Epidermal melanocyte (primary cell): ENCODE results near the gene MAN1A1.

Source experiments
- DNase-seq: peaks from one replicate; pipeline ENCODE4 v3.0.0; 2011; ENCODE audit warnings: low spot score; ENCODE audit not compliant: insufficient read length

The MAN1A1 gene

GRCh38 chr6:119326291-119327005 lies 23.1 kb downstream of the MAN1A1 start:
- no peak for DNase-seq

DNA sequence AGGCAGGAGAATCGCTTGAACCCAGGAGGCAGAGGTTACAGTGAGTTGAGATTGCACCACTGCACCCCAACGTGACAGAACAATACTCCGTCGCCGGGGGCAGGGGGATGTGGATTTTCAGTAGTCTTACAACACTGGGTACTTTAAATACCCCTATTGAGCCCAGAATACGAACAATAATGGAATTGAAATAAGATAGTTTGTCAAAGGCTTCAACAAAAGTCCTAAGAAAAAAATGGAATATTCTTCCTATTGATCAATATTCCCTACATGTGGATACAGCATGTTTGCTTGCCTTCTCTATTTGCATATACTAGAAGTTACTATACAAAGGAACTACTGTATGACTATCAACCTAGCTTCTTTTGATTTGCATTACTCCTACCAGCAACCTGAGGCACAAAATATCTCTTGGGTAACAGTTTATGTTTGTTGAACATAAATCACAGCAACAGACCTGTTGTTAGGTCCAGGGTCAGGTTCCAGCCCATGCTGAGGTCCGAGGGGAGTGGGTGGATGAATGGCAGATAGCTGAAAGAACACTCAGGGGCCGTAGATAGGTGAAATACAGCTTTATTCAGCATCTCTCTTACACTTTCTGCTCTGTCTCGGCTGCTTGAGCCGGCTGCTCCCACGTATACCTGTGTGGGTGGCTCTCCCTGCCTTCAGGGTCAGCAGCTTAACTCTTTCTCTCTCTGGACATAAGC lies 23.8 kb downstream of the MAN1A1 start:
- DNase-seq = no peak

GRCh38 chr6:119324718-119325117 lies 24.8 kb downstream of the MAN1A1 start:
- no peak for DNase-seq

GRCh38 chr6:119323931-119324330 lies 25.6 kb downstream of the MAN1A1 start:
- no peak for DNase-seq

DNA sequence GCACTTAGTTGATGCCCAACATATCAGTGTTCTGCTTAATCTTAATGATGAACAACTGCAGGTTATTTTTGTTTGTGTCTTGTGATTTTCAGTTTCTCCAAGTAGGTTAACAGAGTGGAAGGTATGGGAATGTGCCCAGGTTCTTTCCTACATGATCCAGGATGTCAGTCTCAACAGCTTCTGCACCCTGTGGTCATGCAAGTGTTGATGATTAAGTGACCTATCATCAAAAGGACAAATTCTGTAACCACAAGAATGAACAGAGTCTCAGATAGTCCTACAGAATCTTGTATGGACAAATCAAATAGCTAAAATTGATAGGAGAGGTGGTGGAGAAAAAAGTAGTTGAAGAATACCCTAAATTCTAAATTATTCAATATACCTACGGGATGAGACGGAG lies 26.1 kb downstream of the MAN1A1 start:
- no peak for DNase-seq

- DNase-seq = no peak
Observed at GRCh38 chr6:119322715-119323350, 26.7 kb downstream of the MAN1A1 start.

DNA sequence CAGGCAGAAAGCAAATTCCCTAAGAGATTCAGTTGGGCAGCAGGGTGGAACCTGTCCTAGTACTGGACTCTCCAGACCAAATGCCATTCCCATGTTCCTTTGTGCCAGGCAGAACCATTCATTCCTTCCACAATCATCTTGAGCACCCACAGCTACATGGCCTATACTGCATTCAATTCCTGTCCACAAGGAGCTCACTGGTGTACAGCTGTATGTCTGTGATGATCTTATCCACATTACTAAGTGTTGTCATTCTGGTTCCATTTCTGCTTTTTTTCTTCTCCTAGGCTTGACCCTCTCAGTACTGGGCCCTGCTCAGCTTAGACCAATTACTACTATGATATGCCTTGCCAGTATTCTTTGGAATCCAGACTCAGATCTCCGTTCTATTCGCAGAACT lies 27.5 kb downstream of the MAN1A1 start:
- no peak for DNase-seq

DNA sequence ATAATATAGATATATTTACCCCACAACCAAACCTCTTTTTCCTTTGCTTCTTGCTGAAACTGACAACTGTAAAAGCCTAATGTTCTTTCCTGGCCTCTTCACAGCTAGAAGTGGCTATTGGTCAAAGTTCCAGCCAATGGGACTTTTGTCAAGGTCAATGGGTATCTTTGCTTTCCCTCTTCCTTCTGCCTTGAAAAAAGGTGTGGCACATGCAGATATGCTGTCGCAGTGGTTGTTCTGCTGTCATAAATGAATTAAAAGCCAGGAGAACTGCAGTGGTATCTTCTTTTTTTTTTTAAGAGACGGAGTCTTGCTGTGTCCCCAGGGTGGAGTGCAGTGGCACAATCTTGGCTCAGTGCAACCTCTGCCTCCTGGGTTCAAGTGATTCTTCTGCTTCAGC lies 29.9 kb downstream of the MAN1A1 start:
- DNase-seq = no peak

GRCh38 chr6:119318730-119319129 lies 30.8 kb downstream of the MAN1A1 start:
- DNase-seq = no peak

GRCh38 chr6:119318176-119318575 lies 31.4 kb downstream of the MAN1A1 start:
- DNase-seq = no peak

DNA sequence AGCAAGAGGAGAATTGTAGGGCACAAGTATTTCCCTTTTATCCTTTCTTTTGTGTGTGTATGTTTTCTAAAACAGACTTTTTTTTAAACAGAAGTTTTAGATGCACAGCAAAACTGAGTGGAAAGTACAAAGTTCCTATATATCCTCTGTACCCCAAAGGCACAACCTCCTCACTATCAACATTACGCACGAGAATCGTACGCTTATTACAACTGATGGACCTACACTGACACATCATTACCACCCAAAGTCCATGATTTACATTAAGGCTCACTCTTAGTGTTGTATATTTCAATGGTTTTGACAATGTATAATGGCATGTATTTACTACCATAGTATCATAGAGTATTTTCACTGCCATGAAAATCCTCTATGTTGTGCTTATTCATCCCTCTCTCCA lies 32.6 kb downstream of the MAN1A1 start:
- no peak for DNase-seq

DNA sequence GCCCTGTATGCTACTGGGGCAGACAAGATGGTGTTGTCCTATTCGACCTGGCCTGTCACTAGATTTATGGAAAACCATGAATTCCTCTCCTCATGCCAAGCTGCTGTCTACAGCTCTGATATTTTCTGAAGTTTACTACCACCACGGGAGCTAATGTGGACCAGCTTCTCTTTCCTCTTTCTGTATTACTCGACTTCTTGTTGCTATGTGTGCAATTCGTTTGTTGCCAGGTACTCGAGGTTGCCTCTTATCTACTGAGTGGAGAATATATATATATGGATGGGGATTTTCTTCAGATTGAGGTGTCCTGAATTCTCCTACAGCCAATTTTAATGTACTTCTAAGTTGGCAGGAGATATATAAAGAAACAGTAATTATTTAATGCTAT lies 34.7 kb downstream of the MAN1A1 start:
- no peak for DNase-seq

GRCh38 chr6:119313937-119314884 lies 35.4 kb downstream of the MAN1A1 start:
- no peak for DNase-seq

DNA sequence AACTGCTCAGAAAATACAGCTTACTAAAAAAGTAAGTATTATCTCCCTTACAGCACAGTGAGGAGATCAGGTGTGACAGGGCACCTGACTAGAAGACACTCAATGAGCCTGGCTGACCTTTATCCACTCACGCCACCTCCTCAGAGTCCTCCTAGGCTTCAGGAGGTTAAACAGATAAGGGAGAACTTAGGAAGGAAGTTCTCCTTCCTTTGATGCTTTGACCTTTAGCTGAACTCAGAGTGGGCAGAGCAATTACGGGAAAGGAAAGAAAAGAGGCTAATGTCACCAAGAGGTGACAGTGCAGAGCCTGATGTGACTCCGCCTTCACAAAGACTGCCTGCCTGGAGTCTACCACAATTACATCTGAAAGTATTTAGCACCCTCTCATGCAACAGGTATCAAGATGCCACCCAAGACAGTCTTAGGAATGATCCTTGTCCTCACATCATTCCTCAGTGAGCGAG lies 36.7 kb downstream of the MAN1A1 start:
- DNase-seq = no peak

GRCh38 chr6:119312441-119312840 lies 37.1 kb downstream of the MAN1A1 start:
- DNase-seq = no peak

DNA sequence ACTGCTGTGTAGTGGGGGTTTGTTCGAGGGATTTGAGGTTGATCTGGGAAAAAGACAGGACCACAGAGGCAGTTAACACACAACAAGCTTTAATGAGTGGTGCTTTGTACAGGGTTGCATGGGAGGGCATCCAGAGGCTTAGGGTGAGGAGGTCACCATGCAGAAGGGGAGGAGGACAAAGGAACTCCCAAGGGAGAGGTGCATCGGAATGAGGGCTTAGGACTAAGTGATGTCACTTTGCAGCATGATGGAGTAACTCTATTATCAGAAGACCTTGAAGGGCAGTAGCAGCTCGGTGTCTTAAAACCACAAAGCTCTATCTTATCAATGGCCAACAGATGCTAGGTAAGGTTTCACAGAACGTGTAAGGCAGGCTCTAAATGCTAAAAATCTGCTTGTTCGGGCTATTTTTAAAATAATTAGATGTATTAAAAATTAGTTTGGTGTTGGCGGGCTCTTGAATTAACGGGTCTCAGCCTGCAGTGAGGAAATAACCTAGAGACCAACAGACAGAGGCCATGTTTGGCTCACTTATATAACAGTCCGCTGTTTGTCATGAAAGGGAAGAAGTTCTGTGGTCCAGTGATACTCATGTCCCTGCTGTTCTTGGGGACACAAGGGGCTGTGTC lies 37.9 kb downstream of the MAN1A1 start:
- no peak for DNase-seq

DNA sequence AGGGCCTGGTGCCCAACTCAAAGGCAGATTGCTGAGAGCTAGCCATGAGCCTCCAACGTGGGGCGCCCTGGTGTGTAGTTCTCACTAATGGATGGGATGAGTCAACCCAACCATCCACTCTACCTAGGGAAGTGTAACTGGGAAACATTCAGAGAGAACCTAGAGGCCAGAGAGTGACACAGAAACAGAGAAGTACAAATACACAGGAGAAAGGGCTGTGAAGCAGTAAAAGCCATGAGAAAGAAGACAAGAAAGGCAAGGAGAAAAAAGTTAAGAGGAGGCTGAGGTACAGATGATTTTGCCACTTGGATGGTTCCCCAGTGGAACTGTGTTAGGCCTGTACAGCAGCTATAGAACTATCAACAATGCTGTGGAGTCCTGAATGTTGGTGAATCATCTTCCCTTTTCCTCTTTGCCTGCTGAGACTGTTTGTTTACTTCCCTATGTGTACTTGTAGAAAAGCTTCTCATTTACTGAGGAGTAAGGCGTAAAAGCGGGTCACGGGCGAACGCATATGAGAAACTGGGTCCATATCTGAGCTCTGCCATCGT lies 39.0 kb downstream of the MAN1A1 start:
- DNase-seq = no peak

DNA sequence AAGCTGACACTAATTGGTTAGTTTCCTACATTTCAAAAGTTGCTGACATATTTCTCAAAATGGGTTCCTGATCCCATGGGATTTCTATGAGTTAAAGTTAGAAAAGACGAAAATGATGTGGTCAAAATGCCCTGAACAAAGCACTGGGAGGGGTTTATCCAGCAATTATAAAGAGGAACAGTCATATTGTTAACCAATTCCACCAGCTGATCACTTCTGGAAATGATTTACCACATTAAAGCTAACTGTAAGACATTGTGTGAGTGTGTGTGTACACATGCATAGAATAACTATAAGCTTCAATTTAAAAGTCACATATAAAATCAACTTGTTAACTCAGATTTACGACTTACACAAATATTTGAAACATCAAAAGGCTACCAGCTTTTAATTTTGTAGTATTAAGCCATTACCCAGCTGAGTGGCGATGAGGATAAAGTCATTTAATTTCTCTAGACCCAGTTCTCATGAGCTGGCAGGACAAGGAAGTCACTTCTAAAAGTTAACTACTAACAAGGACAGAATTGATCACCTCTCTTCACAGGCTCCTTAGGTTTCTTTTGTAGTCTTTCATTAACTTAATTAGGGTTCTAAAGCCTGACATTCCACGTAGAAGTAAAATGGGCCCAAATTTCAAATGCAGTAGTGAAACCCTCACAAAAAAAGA lies 40.4 kb downstream of the MAN1A1 start:
- no peak for DNase-seq

DNA sequence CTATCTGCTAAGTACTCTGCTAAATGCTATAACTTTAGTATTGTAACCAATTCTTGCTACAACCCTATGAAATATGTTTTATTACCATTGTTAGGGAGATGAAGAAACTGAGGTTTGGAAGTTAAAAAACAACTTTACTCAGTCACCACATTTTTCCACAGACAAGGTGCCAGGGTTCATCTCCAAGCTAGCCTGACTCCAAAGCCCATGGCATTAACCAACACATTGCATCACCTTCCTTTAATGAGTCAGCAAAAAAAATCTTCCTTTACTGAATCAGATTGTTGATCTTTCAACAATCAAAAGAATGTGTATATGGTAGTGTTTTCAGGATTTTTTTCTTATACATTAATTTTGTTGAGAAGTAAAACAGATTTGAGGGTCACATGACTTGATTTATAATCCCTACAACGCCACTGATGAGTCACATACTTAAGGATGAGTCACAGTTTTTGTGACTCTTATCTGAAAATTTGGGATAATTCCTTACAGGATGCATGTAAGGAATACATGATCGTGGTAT lies 41.5 kb downstream of the MAN1A1 start:
- no peak for DNase-seq

DNA sequence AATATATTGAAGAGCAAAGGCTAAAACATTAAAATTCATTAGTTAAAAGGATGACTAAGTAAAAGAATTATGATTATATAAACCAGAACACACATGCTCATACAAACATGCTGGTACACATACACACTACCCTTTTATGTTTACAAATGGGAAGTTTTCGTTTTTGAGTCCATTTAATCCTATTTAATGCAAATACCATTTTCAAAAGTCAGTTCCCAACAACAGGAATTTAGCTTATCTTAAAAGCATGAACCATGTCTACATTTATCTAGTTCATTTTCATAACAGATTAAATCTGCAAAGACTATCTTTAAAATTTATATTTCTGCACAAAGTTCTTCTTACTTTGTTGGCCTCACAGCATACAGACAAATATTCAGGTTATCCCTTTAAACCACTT lies 42.5 kb downstream of the MAN1A1 start:
- no peak for DNase-seq
